GM18858 (cell line): Measurements from ENCODE around the gene SPTBN5.
"Not testable (repeated sequence)": the region's sequence is repeated elsewhere in the genome, so short reads cannot be mapped to it uniquely, and the experiment has no call there.

Source experiments
- ATAC-seq: cut with Tn5 transposase; IDR thresholded peaks from one replicate; pipeline ENCODE4 v1.9.1; 2021; ENCODE audit not compliant: unreplicated experiment

Gene SPTBN5

DNA sequence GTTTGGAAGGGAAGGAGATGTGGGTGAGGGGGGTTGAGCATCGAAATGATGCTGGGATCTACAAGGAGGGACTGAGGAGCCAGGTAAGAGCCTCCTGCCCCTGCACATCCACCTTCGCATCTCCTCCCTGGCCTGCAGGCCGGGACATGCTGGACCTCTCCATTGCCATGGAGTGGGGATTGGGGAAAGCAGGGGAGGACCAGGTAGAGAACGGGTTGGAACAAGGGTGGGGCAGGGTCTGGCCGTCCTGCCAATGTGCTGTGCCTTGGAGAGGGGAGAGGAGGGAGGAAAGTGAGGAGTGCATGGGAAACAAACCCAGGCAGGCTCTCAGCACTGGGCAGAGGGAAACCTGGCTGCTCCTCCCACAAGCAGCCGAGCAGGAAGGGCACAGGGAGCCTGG lies 44.6 kb downstream of the SPTBN5 start:
- ATAC-seq: no peak

GRCh38 chr15:41848631-41849030 lies 45.2 kb downstream of the SPTBN5 start:
- no peak for ATAC-seq

GRCh38 chr15:41847981-41848380 lies 45.9 kb downstream of the SPTBN5 start:
- no peak for ATAC-seq

DNA sequence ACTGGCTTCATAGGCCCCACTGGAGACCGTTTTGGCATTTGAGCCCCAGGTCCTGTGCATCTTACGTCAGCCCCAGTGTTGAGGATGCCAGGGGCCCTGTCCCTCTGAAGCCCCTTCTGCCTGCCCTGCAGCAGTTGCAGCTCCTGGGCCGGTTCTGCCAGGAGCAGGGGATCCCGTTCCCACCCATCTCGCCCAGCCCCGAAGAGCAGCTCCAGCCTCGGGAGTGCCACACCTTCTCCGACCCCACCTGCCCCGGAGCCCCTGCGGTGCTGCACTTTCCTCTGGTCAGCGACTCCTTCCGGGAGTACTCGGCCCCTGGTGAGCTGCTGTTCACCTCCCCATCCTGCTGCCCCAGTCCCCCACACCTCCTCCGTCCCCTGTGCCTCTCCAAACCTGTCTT lies 46.6 kb downstream of the SPTBN5 start:
- no peak for ATAC-seq

GRCh38 chr15:41844814-41845213 lies 49.0 kb downstream of the SPTBN5 start:
- no peak for ATAC-seq

DNA sequence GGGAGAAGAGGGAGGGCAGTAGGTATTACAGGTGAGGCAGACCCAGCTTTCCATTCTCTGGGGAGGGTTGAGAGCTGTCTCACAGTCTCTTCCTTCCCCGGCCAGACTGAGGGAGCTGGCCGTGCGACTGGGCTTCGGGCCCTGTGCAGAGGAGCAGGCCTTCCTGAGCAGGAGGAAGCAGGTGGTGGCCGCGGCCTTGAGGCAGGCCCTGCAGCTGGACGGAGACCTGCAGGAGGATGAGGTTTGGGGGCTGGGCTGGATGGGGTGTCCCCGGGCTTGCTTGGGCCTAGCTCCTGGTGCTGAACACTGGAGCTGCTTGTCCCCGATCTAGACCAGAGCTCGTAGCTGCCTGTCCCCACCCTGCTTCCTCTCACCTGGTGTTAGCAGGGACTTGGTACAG lies 50.3 kb downstream of the SPTBN5 start:
- no peak for ATAC-seq

- ATAC-seq: no peak
These were observed 51.6 kb downstream of the SPTBN5 start for GRCh38 chr15:41842229-41842628.

- ATAC-seq: no peak
These were observed 52.7 kb downstream of the SPTBN5 start for GRCh38 chr15:41841131-41841530.

DNA sequence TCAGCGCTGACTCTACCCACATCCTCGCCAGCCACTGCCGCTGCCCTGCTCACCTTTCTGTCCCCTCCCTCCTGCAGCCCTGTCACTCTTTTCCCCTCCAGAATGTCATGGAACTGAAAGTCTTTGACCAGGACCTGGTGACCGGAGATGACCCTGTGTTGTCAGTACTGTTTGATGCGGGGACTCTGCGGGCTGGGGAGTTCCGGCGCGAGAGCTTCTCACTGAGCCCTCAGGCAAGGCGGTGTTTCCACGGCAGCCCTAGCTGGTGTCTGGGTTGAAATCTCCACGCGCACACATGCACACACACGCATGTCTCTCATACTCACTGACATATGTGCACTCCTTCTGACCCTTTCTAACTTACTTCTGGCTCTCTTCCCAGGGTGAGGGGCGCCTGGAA lies 53.2 kb downstream of the SPTBN5 start:
- no peak for ATAC-seq

GRCh38 chr15:41839781-41840491 lies 53.9 kb downstream of the SPTBN5 start:
- no peak for ATAC-seq

GRCh38 chr15:41838400-41838897 lies 55.4 kb downstream of the SPTBN5 start, which contains the start of gene PLA2G4B:
Gene PLA2G4B (plus strand): TSS chr15:41838847. CDS start chr15:41838914, 67 bp downstream.
- ATAC-seq: no peak

GRCh38 chr15:41836713-41837454 lies 57.0 kb downstream of the SPTBN5 start:
- no peak for ATAC-seq

DNA sequence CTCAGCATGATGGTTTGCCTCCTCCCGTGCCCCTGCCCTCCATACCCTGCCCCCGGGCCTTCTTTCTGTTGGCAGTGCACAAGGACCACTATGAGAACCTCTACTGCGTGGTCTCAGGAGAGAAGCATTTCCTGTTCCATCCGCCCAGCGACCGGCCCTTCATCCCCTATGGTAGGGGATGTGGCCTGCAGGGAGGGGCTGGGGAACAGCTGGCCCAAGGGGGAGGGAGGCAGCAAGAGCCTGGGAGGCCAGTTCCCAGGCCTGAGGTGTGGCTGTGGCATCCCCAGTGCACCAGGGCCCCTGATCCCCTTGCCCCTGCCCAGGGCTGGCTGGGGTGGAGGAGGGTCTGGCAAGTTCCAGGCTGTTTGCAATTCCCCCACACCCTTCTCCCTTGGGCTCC lies 57.8 kb downstream of the SPTBN5 start:
- ATAC-seq: no peak

DNA sequence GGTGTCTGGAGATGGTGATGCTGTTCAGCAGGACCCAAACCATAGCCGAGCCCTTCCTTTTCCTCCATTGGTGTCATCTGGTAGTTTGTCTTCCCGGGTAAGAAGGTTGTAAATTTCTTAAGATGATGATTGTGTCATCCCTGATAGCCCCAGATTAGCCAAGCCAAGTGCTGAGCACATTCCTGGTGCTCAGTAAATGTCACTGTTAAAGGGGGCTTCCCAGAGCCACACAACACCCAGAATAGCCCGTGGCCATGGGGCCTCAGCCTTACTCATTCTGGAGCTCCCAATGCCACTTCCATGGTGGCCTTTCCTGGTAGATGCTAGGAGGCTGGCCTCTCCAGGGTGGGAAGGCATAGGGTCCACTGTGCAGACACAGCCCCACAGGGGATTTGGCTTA lies 59.8 kb downstream of the SPTBN5 start:
- no peak for ATAC-seq

GRCh38 chr15:41832875-41833274 lies 61.0 kb downstream of the SPTBN5 start:
- ATAC-seq: no peak

GRCh38 chr15:41832208-41832607 lies 61.6 kb downstream of the SPTBN5 start:
- no peak for ATAC-seq

DNA sequence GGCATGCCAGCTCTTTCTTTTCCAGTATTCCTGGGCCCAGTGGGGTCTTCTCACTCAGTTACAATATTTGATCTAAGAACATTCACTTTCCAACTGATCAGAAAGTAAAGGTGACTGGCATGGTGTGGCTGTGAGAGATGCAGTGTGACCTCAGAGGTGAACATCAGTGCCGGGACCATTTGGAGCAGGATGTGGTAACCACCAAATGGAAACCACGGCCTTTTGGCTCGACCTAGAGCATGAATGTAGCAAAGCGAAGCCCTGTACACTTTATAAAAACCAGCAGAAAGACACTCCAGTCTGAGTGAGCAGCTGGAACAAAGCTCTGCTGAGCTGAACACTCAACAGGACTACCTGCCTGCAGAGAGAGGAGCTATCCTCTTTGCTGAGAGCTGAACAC lies 62.6 kb downstream of the SPTBN5 start:
- ATAC-seq: not testable (repeated sequence)

DNA sequence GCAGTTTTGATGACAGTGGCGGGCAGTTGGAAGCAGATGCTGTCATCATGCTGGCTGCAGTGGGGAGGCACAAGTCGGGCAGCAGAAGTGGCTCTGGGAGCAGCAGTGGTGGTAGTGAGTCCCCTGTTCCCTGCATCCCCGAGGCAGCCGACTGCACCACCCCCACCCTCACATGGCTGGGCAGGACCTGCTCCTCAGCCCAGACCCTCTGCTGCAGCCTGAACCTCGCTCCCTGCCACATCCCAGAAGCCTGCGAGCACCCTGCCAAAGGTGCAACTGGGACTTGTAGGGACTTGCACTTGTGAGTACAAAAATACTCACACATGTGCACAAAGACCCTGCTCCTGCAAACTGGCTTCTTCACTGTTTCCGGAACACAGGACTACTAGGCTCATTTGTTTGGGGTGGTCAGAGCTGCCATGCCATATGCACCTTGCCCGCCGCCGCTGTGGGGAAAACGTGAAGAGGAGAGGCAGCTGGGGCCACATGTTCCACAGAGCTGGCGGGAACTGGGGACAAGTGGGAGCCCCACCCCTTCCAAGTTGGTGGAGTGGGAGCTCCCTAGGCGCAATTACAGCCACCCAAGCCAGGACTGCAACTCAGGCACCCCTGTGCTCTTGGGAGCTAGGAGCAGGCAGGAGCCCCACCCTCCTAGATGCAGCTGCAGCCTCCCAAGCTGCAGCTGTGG lies 63.8 kb downstream of the SPTBN5 start:
- ATAC-seq: no peak

GRCh38 chr15:41828807-41829141 lies 65.1 kb downstream of the SPTBN5 start:
- ATAC-seq: no peak

DNA sequence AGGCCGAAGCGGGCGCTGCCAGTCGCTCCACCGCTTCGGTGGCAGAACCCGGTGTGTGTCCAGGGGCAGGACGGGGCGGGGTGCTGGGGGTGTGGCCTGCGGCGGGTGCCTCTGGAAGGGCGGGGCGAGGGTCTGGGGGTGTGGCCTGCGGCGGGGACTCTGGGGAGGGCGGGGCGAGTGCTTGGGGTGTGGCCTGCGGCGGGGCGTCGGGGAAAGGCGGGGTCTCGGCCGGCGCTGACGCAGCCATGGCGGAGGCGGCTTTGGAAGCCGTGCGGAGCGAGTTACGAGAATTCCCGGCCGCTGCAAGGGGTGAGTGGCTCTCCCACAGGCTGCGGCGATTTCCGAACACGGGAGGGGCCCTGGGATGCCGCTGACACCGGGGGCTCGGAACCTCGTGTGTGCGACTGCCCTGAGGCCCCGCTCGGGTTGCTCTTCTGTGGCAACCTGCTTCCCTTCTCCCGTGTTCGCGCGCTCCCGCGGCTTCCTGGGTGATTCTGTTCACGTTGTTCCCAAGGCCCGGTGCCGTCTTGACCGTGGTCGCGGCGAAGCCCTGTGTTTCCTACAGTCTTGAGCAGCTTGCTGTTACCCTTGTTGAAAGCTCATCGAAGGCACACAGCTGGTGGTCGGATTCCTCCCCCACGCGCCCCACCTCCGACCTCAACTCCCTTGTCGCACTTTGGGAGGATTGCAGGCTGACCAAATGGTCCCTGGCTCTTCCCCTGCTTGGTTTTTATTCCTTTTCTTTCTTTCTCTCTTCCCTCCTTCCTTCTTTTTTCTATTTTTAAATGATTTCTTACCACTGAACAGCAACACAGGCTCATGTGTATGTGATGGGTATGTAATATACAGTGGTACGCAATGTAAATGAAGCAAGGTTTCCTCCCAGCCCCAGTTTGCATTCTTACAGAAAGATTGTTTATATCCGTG lies 65.7 kb downstream of the SPTBN5 start, which contains the start of gene JMJD7:
JMJD7 (plus strand) TSS at position 213 of the 927 bp plus-strand sequence; CDS start at position 246, 33 bp downstream.
- ATAC-seq: peak; percentile 46
